GM21528 (cell line): ENCODE data around the gene CIAO3.

Source experiments
- ATAC-seq: cut with Tn5 transposase; IDR thresholded peaks from one replicate; pipeline ENCODE4 v1.9.1; 2021; ENCODE audit warnings: mild to moderate bottlenecking, moderate library complexity; ENCODE audit not compliant: unreplicated experiment, low FRiP score

The CIAO3 gene

GRCh38 chr16:740764-741505 is at the start of gene CIAO3:
Gene CIAO3 (minus strand): TSS chr16:740997. CDS start chr16:740985, 12 bp downstream.
- peak; percentile 61 for ATAC-seq

GRCh38 chr16:790086-790485 is 49.3 kb upstream of the CIAO3 start:
- no peak for ATAC-seq

GRCh38 chr16:789191-789850 is 48.5 kb upstream of the CIAO3 start:
- ATAC-seq: no peak

GRCh38 chr16:788399-789126 is 47.8 kb upstream of the CIAO3 start, which contains the start of gene CHTF18:
Gene CHTF18 (plus strand): TSS chr16:788620. CDS start chr16:788685, 65 bp downstream.
- peak; percentile 64 for ATAC-seq

GRCh38 chr16:787978-788398 is 47.2 kb upstream of the CIAO3 start, which contains the start of gene RPUSD1:
Gene RPUSD1 (minus strand): TSS chr16:788381. CDS start chr16:787737, 644 bp downstream.
- ATAC-seq: peak; percentile 39

GRCh38 chr16:787321-787966 is 46.6 kb upstream of the CIAO3 start:
- peak; percentile 4 for ATAC-seq

GRCh38 chr16:785563-786535 is 45.1 kb upstream of the CIAO3 start:
- no peak for ATAC-seq

GRCh38 chr16:784431-784830 is 43.6 kb upstream of the CIAO3 start:
- ATAC-seq: no peak

GRCh38 chr16:783404-784161 is 42.8 kb upstream of the CIAO3 start:
- ATAC-seq: no peak

GRCh38 chr16:782766-783403 is 42.1 kb upstream of the CIAO3 start:
- no peak for ATAC-seq

GRCh38 chr16:782258-782657 is 41.5 kb upstream of the CIAO3 start:
- no peak for ATAC-seq

GRCh38 chr16:781346-782010 is 40.7 kb upstream of the CIAO3 start:
- ATAC-seq: no peak

- no peak for ATAC-seq
These were observed 39.5 kb upstream of the CIAO3 start for GRCh38 chr16:780296-780695.

GRCh38 chr16:779561-779960 is 38.8 kb upstream of the CIAO3 start:
- ATAC-seq: no peak

- ATAC-seq: no peak
These were observed 38.2 kb upstream of the CIAO3 start for GRCh38 chr16:778909-779527.

GRCh38 chr16:778447-778846 is 37.6 kb upstream of the CIAO3 start:
- ATAC-seq: no peak

- no peak for ATAC-seq
These were observed 37.0 kb upstream of the CIAO3 start for GRCh38 chr16:777826-778225.
